Measurements from ENCODE around the gene UBE2F. TPM values are rescaled to one million over a fixed set of nuclear protein-coding genes. Genes with fewer than 3 reads are reported as not detected.

The UBE2F gene
- total RNA-seq, 1 donor from 2014 or later, result 41.2 TPM

DNA sequence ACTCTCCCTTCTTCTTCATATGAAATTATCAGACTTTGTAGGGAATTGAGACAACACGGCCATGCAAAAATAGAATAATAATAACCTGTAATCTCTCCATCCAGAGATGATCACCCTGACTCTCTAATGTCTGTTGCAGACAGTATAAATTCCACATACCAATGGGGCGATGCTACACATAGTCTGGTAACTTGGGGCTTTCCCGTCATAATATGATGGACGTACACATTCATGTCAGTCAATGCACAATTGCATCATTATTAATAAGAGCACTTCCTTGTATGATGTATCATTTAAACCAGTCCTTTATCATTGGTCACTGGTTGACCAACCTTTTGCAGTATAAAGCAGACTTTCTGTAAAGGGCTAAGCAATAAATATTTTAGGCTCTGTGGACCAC is 54.5 kb downstream of the UBE2F start:
- ChIA-PET CTCF (no interaction called here), POLR2A (no interaction called here)
- no peak overlapping the region for H3K27ac Mint-ChIP-seq
- intact Hi-C loops (cut with micrococcal nuclease), result no loop called here
- H3K4me1 Mint-ChIP-seq, result peaks cover 2% of the 10 kb centered on the region
- H3K36me3 Mint-ChIP-seq (ENCODE audit: low read depth), result peaks cover 52% of the 10 kb centered on the region
- TF ChIP-seq, protein P1, sequence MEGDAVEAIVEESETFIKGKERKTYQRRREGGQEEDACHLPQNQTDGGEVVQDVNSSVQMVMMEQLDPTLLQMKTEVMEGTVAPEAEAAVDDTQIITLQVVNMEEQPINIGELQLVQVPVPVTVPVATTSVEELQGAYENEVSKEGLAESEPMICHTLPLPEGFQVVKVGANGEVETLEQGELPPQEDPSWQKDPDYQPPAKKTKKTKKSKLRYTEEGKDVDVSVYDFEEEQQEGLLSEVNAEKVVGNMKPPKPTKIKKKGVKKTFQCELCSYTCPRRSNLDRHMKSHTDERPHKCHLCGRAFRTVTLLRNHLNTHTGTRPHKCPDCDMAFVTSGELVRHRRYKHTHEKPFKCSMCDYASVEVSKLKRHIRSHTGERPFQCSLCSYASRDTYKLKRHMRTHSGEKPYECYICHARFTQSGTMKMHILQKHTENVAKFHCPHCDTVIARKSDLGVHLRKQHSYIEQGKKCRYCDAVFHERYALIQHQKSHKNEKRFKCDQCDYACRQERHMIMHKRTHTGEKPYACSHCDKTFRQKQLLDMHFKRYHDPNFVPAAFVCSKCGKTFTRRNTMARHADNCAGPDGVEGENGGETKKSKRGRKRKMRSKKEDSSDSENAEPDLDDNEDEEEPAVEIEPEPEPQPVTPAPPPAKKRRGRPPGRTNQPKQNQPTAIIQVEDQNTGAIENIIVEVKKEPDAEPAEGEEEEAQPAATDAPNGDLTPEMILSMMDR (IDR thresholded peaks at IDR 0.05), result no peak
- DNase-seq (no peak), ATAC-seq (ENCODE audit: low read depth) (no peak)
- no peaks in the 10 kb centered on the region for H3K27me3 Mint-ChIP-seq
- no peaks in the 10 kb centered on the region for H3K9me3 Mint-ChIP-seq
- no peak overlapping the region for H3K4me3 Mint-ChIP-seq

DNA sequence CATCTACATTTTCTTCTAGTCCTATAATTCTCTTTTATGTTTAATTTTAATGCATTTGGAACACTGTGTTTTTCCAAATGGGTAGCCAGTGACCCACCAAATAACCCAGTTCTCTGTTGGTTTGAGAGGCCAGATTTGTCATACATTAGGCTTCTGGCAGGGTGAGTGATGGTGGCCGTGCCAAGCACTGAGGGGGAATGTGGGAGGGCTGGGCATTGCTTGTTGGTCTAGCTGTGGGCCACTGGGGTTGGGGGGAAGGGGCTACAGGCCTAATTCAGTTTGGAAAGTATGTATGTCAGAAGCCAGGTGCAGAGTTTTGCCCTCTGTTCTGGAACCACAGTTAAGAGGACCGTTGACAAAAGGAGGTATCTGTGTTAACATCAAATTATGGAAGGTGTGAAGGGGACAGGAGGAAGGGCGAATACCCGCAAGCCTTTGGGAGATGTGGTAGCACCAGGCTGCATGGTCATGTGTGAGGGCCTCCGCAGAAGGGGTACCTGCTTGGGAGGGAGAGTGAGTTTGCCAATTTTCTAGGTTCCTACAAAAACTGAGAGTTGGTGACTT is 55.9 kb downstream of the UBE2F start:
- Mint-ChIP-seq H3K36me3 (ENCODE audit: low read depth) (peaks cover 56% of the 10 kb centered on the region), H3K27me3 (no peaks in the 10 kb centered on the region), H3K4me3 (no peak overlapping the region), H3K9me3 (no peaks in the 10 kb centered on the region), H3K4me1 (no peaks in the 10 kb centered on the region), H3K27ac (no peak overlapping the region)
- DNase-seq (no peak), ATAC-seq (ENCODE audit: low read depth) (no peak)
- intact Hi-C loops (cut with micrococcal nuclease), result no loop called here
- ChIA-PET CTCF (no interaction called here), POLR2A (no interaction called here)
- TF ChIP-seq, protein P1 (IDR thresholded peaks at IDR 0.05), result no peak

DNA sequence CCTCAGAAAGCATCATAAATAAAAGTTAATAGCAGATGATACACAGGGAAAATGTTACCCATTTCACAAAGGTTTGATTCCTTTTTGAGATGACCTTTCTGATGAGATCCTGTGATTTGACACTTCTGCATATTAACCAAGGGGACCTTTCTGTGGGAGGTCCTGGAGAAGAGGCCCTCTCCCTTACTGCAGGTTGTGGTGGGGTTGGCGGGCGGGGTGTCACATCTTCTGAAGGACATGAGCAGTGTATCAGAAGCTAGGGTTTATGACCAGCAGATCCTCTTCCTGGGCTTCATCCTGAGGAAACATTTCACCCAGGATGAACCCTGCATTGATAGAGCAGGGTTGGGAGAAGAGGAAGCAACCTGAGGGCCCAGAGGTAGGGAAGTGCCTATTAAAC is 56.8 kb downstream of the UBE2F start:
- CTCF ChIA-PET, result no interaction called here
- intact Hi-C loops (cut with micrococcal nuclease), result no loop called here
- POLR2A ChIA-PET, result no interaction called here
- Mint-ChIP-seq H3K9me3 (no peaks in the 10 kb centered on the region), H3K36me3 (ENCODE audit: low read depth) (peaks cover 54% of the 10 kb centered on the region), H3K27ac (no peak overlapping the region), H3K4me3 (no peak overlapping the region), H3K27me3 (no peaks in the 10 kb centered on the region), H3K4me1 (no peaks in the 10 kb centered on the region)
- ATAC-seq (ENCODE audit: low read depth) (no peak), DNase-seq (no peak)
- TF ChIP-seq, protein P1 (IDR thresholded peaks at IDR 0.05), result no peak

DNA sequence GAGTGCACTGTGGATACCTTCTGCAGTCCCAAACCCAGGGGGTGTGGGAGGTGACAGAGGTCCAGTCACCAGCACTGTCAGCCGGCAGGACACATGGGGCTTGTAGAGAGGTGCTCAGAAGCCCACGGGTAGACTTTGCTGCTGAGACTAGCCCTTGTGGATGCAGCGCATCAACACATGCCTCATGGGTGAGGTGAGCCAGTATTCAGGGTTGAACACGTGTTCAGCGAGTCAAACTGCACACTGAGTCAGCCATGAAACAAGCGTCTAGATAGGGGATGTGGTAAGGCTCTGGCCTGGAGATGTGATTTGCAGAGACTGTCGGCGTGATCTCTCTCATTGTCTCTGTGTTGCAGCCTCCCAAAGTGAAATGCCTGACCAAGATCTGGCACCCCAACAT is 58.2 kb downstream of the UBE2F start:
- Mint-ChIP-seq H3K27ac (no peak overlapping the region), H3K9me3 (no peaks in the 10 kb centered on the region), H3K4me3 (no peak overlapping the region), H3K4me1 (no peaks in the 10 kb centered on the region), H3K36me3 (ENCODE audit: low read depth) (peaks cover 52% of the 10 kb centered on the region), H3K27me3 (no peaks in the 10 kb centered on the region)
- intact Hi-C loops (cut with micrococcal nuclease), result no loop called here
- TF ChIP-seq, protein P1 (IDR thresholded peaks at IDR 0.05), result no peak
- ATAC-seq (ENCODE audit: low read depth) (no peak), DNase-seq (no peak)
- ChIA-PET CTCF (no interaction called here), POLR2A (no interaction called here)

DNA sequence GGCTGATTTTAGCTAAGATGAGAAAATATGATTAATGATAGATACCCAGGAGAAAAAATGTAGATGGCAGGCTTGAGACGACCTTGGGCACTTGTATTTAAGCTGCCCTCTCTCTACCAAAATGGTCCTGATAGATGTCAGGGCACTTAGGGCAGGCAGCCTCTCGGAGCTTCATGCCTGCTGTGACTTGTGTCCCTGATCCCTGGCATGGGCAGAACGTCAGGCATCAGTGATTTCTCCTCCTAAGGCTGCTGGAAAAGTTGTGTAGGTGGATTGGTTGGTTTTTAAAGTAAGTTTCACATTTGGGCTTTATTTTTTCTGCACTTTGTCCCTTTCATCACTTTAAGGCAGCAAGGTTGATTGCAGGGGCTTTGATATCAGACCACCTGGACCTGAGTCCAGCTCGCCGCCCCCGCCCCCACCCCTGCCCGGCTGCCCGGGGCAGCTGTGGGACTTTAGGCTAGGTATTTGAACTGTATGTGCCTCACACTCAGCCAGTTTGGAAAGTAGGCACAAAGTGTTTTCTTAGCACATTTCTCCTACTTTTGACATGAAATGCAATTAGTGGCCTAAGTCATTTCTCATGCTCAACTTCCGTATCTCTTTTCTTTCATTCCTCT is 59.0 kb downstream of the UBE2F start:
- no peaks in the 10 kb centered on the region for H3K4me1 Mint-ChIP-seq
- H3K27me3 Mint-ChIP-seq, result no peaks in the 10 kb centered on the region
- peaks cover 55% of the 10 kb centered on the region for H3K36me3 Mint-ChIP-seq (ENCODE audit: low read depth)
- CTCF ChIA-PET, result no interaction called here
- TF ChIP-seq, protein P1 (IDR thresholded peaks at IDR 0.05), result no peak
- H3K4me3 Mint-ChIP-seq, result no peak overlapping the region
- no peak overlapping the region for H3K27ac Mint-ChIP-seq
- ATAC-seq (ENCODE audit: low read depth) (no peak), DNase-seq (no peak)
- H3K9me3 Mint-ChIP-seq, result no peaks in the 10 kb centered on the region
- POLR2A ChIA-PET, result no interaction called here
- intact Hi-C loops (cut with micrococcal nuclease), result no loop called here
